K562 (cell line): ENCODE data around the gene RASSF1. TPM values are rescaled to one million over a fixed set of nuclear protein-coding genes. Genes with fewer than 3 reads are reported as not detected.
A peak's percentile ranks its signal among the peaks of the same experiment; 100 is the strongest.

Source experiments
- ATAC-seq: fragments of 200-7000 bp; cut with Tn5 transposase; 3 replicates; pipeline ENCODE4 v1.9.1; 2020; ENCODE audit warnings: moderate library complexity
- BruUV-seq: library from RNA; stranded (reverse); fragments of 400-500 nt; replicated peaks from 2 replicates; lab custom pipeline; 2021; lab: Mats Ljungman, UMichigan
- CTCF ChIA-PET: fragments of 300-600 bp; formaldehyde crosslinking; extraction: SDS; loops from one replicate; lab custom pipeline; 2021; ENCODE audit warnings: low intra/inter-chr PET ratio; lab: Yijun Ruan, JAX
- POLR2A ChIA-PET: fragments of 300-600, 350-650 bp; sonication (Branson Sonifier 250); formaldehyde crosslinking; extraction: SDS; loops from one replicate; lab custom pipeline; 2021; ENCODE audit warnings: antibody characterized with exemption, inconsistent platforms; lab: Yijun Ruan, JAX
- DNase-seq, 4 experiments: peaks; one replicate each; pipeline versions ENCODE4 v3.0.0 to v3.0.0-alpha.2; 2011 to 2018; ENCODE audit warnings: low spot score in 3 of 4, mixed read lengths in 3 of 4; ENCODE audit errors: extremely low read depth in 1 of 4
- FAIRE-seq: peaks from 2 replicates; lab custom pipeline; 2011; peaks lifted over from hg19 to GRCh38; lab: Jason Lieb, UNC
- H2AFZ ChIP-seq: 2 replicates; pipeline ENCODE4 v1.6.0; 2011; ENCODE audit warnings: low read depth, low read length, control low read depth, inconsistent platforms
- H3K27ac ChIP-seq: fragments of 200-600 bp; 3 replicates; pipeline ENCODE4 v1.8.0; 2011; ENCODE audit warnings: low read depth, mild to moderate bottlenecking, control low read depth, inconsistent platforms, low read length, moderate library complexity, mixed read lengths; ENCODE audit errors: extremely low read depth
- H3K27me3 ChIP-seq, 2 experiments: fragments of 300-600 bp in 1 of 2; 2 replicates in 1 of 2; 3 replicates in 1 of 2; pipeline versions ENCODE4 v1.6.0 to v1.8.0; 2011; ENCODE audit warnings: inconsistent platforms in 2 of 2, low read length in 2 of 2, mild to moderate bottlenecking in 1 of 2, mixed read lengths in 1 of 2, moderate library complexity in 1 of 2; ENCODE audit not compliant: control insufficient read depth in 2 of 2, insufficient read depth in 2 of 2
- H3K36me3 ChIP-seq: fragments of 300-600 bp; 3 replicates; pipeline ENCODE4 v1.8.0; 2011; ENCODE audit warnings: mild to moderate bottlenecking, low read length, inconsistent platforms; ENCODE audit not compliant: control insufficient read depth, insufficient read depth
- H3K4me1 ChIP-seq, 2 experiments: fragments of 200-600 bp in 1 of 2; replicated peaks in 1 of 2; 2 replicates in 1 of 2; 3 replicates in 1 of 2; pipeline versions ENCODE4 v1.5.1 to v1.8.0; 2011; ENCODE audit warnings: inconsistent platforms in 2 of 2, low read length in 2 of 2, mild to moderate bottlenecking in 1 of 2, mixed read lengths in 1 of 2, moderate library complexity in 1 of 2; ENCODE audit not compliant: control insufficient read depth in 2 of 2, insufficient read depth in 2 of 2
- H3K4me2 ChIP-seq: 2 replicates; pipeline ENCODE4 v1.6.1; 2011; ENCODE audit warnings: low read length, control low read depth, inconsistent platforms, mixed read lengths; ENCODE audit not compliant: insufficient read depth
- H3K4me3 ChIP-seq: fragments of 200-600 bp; sonication (generic), shearing (Covaris generic); 2 replicates; pipeline ENCODE4 v1.5.1; 2016; ENCODE audit warnings: control low read depth, inconsistent platforms
- H3K79me2 ChIP-seq: fragments of 200-600 bp; 3 replicates; pipeline ENCODE4 v1.8.0; 2011; ENCODE audit warnings: low read length, inconsistent platforms; ENCODE audit not compliant: control insufficient read depth, insufficient read depth
- H3K9ac ChIP-seq, 2 experiments: 2 replicates each; pipeline versions ENCODE4 v1.6.0 to v1.6.1; 2011; ENCODE audit warnings: low read depth in 2 of 2, low read length in 2 of 2, control low read depth in 1 of 2, inconsistent platforms in 1 of 2, mild to moderate bottlenecking in 1 of 2, mixed read lengths in 1 of 2; ENCODE audit not compliant: insufficient read depth in 1 of 2
- H3K9me1 ChIP-seq: one replicate; pipeline ENCODE4 v1.6.0; 2011; ENCODE audit warnings: inconsistent platforms, mild to moderate bottlenecking, low read length, moderate library complexity; ENCODE audit not compliant: control insufficient read depth, insufficient read depth
- H3K9me3 ChIP-seq: replicated peaks from 2 replicates; pipeline ENCODE4 v1.5.1; 2011; ENCODE audit warnings: low read depth, low read length, inconsistent platforms; ENCODE audit not compliant: control insufficient read depth, insufficient read depth
- H4K20me1 ChIP-seq: replicated peaks from 2 replicates; pipeline ENCODE4 v1.6.1; 2011; ENCODE audit warnings: low read length, inconsistent platforms, mixed read lengths; ENCODE audit not compliant: control insufficient read depth, insufficient read depth
- CREM ChIP-seq: IDR thresholded peaks from 2 replicates; pipeline ENCODE4 v1.6.1; 2014; ENCODE audit warnings: antibody characterized with exemption, low read depth
- EP400 ChIP-seq: fragments of 450-650 bp; IDR thresholded peaks from 2 replicates; pipeline ENCODE4 v1.6.1; 2017; ENCODE audit warnings: antibody characterized with exemption, mild to moderate bottlenecking, moderate library complexity
- FOXJ2 ChIP-seq: fragments of 200-800 bp; sonication (Bioruptor generic); IDR thresholded peaks from 2 replicates; pipeline ENCODE4 v1.6.1; 2016; ENCODE audit warnings: missing genetic modification characterization, missing compliant biosample characterization
- MGA ChIP-seq: fragments of 450-650 bp; IDR thresholded peaks from 2 replicates; pipeline ENCODE4 v1.6.1; 2016; ENCODE audit warnings: mild to moderate bottlenecking, moderate library complexity
- NFIC ChIP-seq: fragments of 450-650 bp; IDR thresholded peaks from 2 replicates; pipeline ENCODE4 v1.6.1; 2017; ENCODE audit warnings: mild to moderate bottlenecking, inconsistent platforms
- PKNOX1 ChIP-seq: fragments of 450-650 bp; IDR thresholded peaks from 2 replicates; pipeline ENCODE4 v1.6.1; 2016
- ZNF707 ChIP-seq: fragments of 250-450 bp; sonication (Bioruptor Pico); conservative IDR thresholded peaks from 2 replicates; pipeline ENCODE4 v1.8.0; 2022; ENCODE audit warnings: inconsistent platforms, mild to moderate bottlenecking, moderate library complexity
- WGBS: fragments of 100-300 bp; shearing (Covaris generic); methylation state at CpG from one replicate; pipeline ENCODE4 v1.1.6; 2016; ENCODE audit warnings: low coverage, mixed read lengths; ENCODE audit not compliant: insufficient coverage; ENCODE audit errors: missing lambda C conversion rate; 5-methylcytosine and 5-hydroxymethylcytosine counted together
- in situ Hi-C: fragments of 300-500 bp; cut with MboI; formaldehyde crosslinking; loops from 4 replicates; pipeline ENCODE4 v1.15.0; 2018; ENCODE audit warnings: inconsistent platforms, mixed read lengths
- intact Hi-C: fragments of 100-400 bp; cut with micrococcal nuclease; formaldehyde crosslinking; loops from 2 replicates; pipeline ENCODE4 v1.14.2; 2022
- polyA plus RNA-seq, 8 experiments: library from polyadenylated mRNA; depleted of rRNA in 4 of 8; stranded (reverse) in 5 of 8; unstranded in 3 of 8; fragments of >200 nt; fragmentation: Nextera tagmentation in 2 of 8; fragmentation: Illumina TruSeq in 1 of 8; extraction: Ambion mirVana in 2 of 8; extraction: Trizol in 1 of 8; gene quantifications; 2 replicates each; pipeline versions ENCODE4 v1.2.1 to v1.2.3, GENCODE V29; 2011 to 2014; ENCODE audit warnings: inconsistent platforms in 1 of 8, missing spikeins in 1 of 8
- total RNA-seq, 7 experiments: library from RNA; depleted of rRNA in 6 of 7; stranded (reverse); fragments of >200 nt in 6 of 7; fragmentation: Illumina TruSeq in 2 of 7; extraction: Trizol in 2 of 7; gene quantifications; 2 replicates each; pipeline versions ENCODE4 v1.2.1 to v1.2.3, GENCODE V29; 2011 to 2021; ENCODE audit warnings: low replicate concordance in 1 of 7

The RASSF1 gene
- total and polyA plus RNA-seq, 9 of the 15 experiments (the other 6 are each of a cell fraction or from before 2014, with no cell fraction given), result 3.6 to 57.1 (median 24.6) TPM

- Histone ChIP-seq H2AFZ (peak within 1 kb of the TSS; percentile 80), H3K9me3 (no peaks in the 10 kb centered on the region), H3K27ac (peak within 1 kb of the TSS; percentile 83), H3K4me3 (peak within 1 kb of the TSS; percentile 45), H3K36me3 (peaks cover 8% of the 10 kb centered on the region; the same call in 2 of the 3 replicates), H3K27me3 (no peaks in the 10 kb centered on the region), H4K20me1 (no peaks in the 10 kb centered on the region), H3K4me1 (peaks cover 21 to 47% of the 10 kb centered on the region in 2 experiments; a peak in 4 of 5 replicates), H3K9ac (peak within 1 kb of the TSS; percentile 68 to 93), H3K9me1 (no peaks in the 10 kb centered on the region), H3K79me2 (peaks cover 38% of the 10 kb centered on the region), H3K4me2 (peak within 1 kb of the TSS; percentile 80)
- WGBS, result 30% methylated on average over 11 of the region's 14 CpGs
- BruUV-seq, result TSS peak; percentile 78
- in situ Hi-C loops (no loop called here), intact Hi-C loops (no loop called here)
- ChIA-PET CTCF (no interaction called here), POLR2A (interaction anchor here (0.5 to 1.5 kb wide), 12 partner anchors 12 to 70 kb away, joined by 3 to 5 read pairs (median 4); partner anchors contain the start of gene TUSC2)
- FAIRE-seq (peak; percentile 77), ATAC-seq (peak; percentile 57), DNase-seq (peak; percentile 76 to 83 (median 82))
- TF ChIP-seq FOXJ2 (tag), result no peak
- peak; percentile 34; the same call in 1 of the 2 replicates for TF ChIP-seq EP400
- no peak for TF ChIP-seq MGA
- no peak for TF ChIP-seq ZNF707 (CRISPR knock-in tag)
- 0 out of 2 replicates have a peak, but pooled peaks have one; percentile 7 for TF ChIP-seq NFIC
- peak; percentile 23; the same call in 1 of the 2 replicates for TF ChIP-seq CREM
- TF ChIP-seq PKNOX1, result peak; percentile 21; the same call in 1 of the 2 replicates
Observed at GRCh38 chr3:50303013-50303815, 37.4 kb downstream of the RASSF1 start, which contains the start of gene HYAL1. Gene HYAL1 (minus strand): TSS chr3:50303574. CDS start chr3:50302956, 618 bp downstream.
